IPS DF 4.7 (cell line): ENCODE measurements around the gene BRAF.
"Not testable (repeated sequence)": the region's sequence is repeated elsewhere in the genome, so short reads cannot be mapped to it uniquely, and the experiment has no call there.

Experiments
- DNase-seq: peaks from one replicate; pipeline ENCODE4 v3.0.0-alpha.2; 2013; ENCODE audit warnings: low spot score; ENCODE audit errors: extremely low read depth

BRAF gene

DNA sequence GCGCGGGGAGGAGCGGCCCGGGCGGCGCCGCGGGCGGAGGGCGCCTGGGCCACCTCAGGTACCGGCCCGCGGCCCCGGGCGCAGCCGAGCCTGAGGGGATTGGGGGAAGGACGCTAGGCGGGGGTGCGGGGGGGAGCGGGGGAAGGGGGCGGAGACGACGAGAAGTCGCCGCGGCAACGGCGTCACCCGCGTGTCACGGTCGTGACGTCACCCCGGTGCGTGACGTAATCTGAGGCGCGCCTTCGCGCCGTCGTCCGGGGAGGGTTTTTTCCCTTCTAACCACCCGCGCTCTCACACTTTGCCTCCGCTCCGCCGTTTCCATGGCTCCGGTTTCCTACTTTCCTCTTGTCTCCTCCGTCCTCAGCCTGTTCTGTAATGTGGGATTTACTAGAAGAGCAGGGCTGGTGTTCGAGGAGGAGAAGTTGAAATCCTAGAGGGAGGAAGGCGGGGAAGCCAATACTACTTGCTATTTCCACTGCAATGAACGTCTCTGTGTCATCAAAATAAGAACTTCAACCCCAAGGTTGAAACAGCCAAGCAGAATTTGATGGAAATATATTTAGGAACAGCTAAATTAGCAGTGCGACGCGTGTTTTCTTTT lies at the start of gene BRAF:
Gene BRAF (minus strand): TSS at position 109 of the 601 bp plus-strand sequence. CDS start 226 bp downstream, outside the sequence.
- peak; percentile 68 for DNase-seq

DNA sequence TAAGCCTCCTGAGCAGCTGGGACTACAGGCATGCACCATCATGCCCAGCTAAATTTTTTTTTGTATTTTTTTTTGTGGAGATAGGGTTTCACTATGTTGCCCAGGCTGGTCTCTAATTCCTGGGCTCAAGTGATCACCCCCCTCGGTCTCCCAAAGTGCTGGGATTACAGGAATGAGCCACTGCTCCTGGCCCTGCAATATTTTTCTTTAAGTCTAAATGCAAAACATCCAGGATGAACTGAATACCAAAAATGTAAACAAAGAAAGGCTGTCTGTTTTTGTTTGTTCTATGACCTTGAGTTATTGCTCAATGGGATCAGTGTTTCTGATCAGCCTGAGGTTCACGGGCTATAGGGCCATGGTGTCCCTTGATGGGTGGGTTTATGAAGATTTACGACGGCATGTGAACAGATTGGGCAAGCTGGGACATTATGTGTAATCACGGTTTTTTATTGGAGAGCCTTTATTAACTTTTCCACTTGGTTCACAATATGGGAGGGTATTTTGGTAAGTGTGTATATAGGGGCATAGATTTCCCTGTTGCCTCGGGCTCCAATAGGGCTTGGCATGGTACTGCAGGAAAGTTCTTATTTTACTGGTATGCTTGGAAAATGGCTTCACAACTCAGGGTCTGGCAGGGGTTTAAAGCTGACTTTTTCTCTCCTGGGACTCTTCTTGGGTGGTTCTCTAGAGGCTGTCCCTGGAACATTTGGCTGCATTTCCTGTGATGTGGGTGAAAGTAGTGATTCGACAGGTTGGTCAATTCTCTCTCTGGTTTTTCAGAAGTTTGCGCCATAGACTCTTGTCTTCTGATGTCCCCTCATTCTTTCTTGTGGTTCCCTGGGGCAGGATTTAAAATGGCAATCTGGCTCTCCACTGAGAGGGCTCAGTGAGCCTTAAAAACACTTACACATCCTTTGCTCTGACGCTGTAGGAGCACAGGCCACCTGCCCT lies 48.4 kb upstream of the BRAF start:
- no peak for DNase-seq

DNA sequence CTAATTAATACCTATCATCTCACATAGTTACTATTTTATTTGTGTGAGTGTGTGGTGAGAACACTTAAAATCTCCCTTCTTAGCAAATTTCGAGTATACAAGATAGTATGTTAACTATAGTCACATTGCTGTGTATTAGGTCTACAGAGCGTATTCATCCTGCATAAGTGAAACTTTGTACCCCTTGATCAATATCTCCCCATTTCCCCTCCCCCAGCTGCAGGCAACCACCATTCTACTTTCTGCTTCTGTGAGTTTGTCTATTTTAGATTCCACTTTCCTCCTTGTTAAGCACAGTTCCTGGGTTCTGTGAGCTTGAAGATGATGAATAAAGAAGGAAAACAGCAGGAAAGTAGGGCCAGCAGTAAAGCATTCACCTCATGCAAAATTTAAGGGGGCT lies 47.6 kb upstream of the BRAF start:
- DNase-seq = no peak

DNA sequence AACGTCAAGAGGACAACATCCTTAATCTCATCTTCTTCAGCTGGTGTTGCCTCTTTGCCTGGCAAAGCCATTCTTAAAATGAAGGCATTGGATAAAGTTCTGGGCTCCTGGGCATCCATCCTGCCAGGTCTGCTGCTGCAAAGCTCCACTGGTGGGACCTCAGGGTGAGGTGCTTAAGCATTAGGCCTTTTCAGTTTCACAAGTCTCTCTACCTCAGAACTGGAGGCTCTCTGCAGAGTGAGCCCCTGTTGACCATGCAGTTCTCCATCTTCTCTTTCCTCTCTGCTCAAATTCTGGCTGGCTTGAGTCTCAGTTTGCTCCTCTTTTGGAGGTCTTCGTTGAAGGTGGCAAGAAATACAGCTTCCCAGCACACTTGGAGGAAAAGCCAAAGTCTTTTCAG lies 42.7 kb upstream of the BRAF start:
- no peak for DNase-seq

DNA sequence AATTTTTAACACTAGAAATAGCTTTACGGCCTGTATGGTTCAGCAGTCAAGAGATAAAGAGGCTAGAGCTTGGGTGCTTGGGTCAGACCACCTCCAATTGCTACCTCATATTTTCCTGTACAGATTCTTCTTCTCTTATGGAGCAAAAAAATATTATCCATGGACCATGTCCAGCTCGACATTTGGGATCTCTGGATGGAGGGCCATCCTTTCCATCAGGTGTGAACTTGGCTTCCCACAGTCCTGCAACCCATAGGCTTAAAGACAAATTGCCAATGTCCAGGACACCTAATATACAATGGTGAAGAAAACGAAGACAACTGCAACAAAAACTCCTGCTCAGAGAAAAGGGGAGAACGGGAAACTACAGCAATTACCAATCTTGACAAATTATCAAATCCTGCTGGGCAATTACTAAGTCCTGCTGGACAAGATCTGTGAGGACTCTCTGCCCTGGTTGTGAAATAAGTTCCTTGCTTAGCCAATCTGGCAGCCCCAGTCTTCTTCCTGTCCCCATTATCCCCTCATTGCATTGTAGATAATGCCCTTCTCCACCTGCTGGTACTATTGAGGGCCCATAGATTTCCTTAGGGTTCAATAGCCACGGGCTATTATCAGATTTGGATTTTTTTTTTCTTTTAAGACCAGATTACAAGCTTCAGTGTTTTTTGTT lies 42.0 kb upstream of the BRAF start:
- no peak for DNase-seq

DNA sequence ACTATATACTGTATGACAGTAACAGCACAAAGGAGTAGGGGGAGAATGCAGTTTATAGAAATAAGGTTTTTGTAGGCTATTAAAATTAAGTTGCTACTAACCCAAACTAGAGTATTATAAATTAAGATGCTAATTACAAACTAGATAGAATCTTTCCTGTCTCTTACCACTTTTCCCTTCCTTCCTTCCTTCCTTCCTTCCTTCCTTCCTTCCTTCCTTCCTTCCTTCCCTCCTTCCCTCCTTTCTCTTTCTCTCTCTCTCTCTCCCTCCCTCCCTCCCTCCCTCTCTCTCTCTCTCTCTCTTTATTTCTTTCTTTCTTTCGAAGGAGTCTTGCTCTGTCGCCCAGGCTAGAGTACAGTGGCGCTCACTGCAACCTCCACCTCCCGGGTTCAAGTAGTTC lies 36.4 kb upstream of the BRAF start:
- no peak for DNase-seq

DNA sequence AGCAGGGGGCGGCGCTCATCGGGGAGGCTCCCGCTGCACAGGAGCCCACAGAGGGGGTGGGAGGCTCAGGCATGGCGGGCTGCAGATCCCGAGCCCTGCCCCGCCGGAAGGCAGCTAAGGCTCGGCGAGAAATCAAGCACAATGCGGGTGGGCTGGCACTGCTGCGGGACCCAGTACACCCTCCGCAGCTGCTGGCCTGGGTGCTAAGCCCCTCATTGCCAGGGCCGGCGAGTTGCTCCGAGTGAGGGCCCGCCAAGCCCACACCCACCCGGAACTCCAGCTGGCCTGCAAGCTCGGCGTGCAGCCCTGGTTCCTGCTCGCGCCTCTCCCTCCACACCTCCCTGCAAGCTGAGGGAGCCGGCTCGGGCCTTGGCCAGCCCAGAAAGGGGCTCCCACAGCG lies 32.3 kb upstream of the BRAF start:
- DNase-seq = not testable (repeated sequence)

DNA sequence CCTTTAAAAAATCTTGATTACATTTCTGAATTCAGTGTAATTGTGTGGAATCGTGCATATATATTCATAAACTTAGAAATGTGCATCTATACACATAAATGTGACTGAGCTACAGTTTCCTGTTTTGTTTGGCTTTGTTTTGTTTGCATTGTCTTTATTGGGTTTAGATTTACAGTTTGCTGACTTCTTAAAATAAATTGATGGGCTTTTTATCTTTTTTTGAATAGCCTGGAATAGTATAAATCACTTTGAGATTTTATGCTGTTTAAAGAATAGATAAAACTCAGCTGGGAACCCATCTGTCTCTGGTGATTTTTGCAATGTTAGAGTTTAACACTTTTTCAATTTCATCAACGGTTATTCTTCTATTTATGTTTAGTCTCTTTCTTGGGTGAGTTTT lies 21.2 kb upstream of the BRAF start:
- no peak for DNase-seq

DNA sequence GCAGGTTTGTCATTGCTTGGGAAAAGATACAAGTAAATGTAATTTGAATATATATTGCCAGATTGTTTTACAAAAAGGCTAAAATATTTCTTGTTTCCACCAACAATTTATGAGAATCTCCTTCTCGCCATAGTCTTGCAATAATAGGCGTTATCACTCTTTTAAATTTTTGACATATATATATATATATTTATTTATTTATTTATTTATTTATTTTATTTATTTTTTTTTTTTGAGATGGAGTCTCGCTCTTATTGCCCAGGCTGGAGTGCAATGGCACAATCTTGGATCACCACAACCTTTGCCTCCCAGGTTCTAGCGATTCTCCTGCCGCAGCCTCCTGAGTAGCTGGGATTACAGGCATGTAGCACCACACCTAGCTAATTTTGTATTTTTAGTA lies 17.5 kb upstream of the BRAF start:
- DNase-seq = not testable (repeated sequence)

DNA sequence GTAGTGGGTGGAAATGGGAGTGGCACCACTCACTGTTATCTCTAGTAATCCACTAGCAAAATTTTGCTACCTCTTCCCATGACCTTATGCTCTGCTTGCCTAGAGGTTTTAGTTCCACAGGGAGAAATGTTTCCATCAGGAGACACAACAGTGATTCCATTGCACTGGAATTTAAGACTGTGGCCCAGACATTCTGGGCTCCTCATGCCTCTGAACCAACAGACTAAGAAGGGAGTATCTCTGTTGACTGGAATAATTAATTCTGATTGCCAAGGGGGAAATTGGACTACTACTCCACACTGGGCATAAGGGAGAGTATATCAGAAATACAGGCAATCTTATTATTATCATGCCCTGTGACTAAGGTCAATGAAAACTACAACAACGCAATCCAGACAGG lies 16.2 kb upstream of the BRAF start:
- no peak for DNase-seq

DNA sequence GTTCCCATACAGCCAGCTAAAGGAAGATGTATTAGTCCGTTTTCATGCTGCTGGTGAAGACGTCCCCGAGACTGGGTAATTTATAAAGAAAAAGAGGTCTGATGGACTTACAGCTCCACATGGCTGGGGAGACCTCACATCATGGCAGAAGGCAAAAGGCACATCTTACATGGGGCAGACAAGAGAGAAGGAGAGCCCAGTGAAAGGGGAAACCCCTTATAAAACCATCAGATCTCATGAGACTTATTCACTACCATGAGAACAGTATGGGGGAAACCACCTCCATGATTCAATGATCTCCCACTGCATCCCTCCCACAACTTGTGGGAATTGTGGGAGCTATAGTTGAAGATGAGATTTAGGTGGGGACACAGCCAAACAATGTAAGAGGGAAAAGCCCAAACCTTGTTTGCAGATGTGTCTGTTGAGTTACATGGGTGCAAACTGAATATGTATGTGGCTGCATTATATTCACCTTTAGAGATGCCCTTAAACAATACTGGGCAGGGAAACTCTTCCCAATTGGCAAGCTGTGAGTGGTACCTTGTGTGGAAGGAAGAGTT lies 13.1 kb upstream of the BRAF start:
- DNase-seq = no peak

DNA sequence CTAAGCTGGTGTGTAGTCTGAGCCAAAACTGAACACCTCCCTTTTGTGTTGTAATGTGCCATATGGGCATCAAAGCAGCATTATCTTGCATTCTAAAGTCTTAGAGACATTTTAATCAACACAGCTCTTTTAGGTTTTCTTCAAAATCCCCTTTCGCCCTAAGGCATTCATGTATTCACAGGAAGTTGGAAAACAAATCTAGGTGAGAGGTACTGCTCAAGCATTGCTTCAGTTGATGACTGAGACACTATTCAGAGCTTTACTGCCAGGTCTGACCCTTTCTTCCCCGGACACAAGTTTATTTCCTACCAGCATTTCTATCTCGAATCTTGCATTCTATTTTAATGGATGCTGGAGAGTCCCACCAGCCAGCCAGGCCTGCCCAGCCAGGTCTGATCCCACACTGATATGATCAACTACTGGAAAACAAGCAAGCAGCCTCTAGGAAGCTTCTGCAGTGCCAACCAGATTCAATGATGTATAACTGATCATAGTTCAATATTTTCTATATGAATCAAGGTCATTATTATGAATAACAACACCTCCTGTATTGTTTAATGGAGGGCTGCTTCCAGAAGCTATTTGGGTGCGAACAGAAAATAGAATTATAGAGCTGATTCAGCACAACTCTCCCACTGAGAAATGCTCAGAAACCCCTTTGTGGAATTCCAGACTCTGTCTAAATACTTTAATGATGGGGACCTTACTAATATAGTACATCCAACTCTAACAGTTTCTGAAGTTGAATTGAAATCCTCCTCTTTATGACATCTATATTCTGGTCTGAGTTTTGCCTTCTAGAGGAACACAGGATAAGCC lies 4.0 kb upstream of the BRAF start:
- no peak for DNase-seq

- DNase-seq = not testable (repeated sequence)
Observed at GRCh38 chr7:140927945-140928344, 3.2 kb upstream of the BRAF start.

- DNase-seq = no peak
Observed at GRCh38 chr7:140927351-140927750, 2.6 kb upstream of the BRAF start.

DNA sequence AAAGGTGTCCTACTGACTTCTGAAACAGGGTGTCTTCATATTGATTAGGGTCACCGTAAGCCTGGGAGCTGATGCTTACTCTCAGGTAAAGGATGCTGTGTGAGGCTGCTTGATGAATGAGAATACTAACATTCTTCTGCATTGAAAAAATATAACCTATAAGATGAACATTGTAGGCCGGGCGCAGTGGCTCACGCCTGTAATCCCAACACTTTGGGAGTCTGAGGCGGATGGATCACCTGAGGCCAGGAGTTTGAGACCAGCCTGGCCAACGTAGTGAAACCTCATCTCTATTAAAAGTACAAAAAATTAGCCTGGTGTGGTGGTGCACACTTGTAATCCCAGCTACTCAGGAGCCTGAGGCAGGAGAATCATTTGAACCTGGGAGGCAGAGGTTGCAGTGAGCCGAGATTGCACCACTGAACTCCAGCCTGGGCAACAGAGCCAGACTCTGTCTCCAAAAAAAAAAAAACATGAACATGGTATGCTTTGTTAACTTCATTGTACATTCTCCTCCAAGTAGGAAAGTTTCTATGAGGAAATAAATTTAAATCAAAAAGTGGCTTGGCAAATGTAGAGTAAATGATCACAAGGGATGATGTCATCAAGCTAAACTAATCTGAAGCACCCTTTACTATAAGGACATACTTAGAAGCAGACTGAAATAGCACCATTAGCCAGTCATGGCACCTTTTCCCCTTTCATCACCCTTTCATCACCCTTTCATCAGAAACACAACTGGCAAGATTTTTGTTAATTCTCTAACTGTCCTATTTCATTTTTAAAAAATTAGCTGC lies 1.5 kb upstream of the BRAF start:
- no peak for DNase-seq

GRCh38 chr7:140924019-140924820 lies 509 bp downstream of the BRAF start:
- no peak for DNase-seq

- no peak for DNase-seq
Observed at GRCh38 chr7:140923358-140924006, 1.2 kb downstream of the BRAF start.

GRCh38 chr7:140922741-140923345 lies 1.9 kb downstream of the BRAF start:
- no peak for DNase-seq
